GM20000 (cell line): ENCODE results near the gene COMP.
"Not testable (repeated sequence)": the region's sequence is repeated elsewhere in the genome, so short reads cannot be mapped to it uniquely, and the experiment has no call there.

Experiments
- DNase-seq: peaks from one replicate; pipeline ENCODE4 v3.0.0; 2012; ENCODE audit warnings: low spot score
- TF ChIP-seq, protein P1 (sequence below): IDR thresholded peaks from 2 replicates; pipeline ENCODE4 v1.5.1; 2012; ENCODE audit warnings: mild to moderate bottlenecking, control low read depth; ENCODE audit errors: extremely low read depth, missing control alignments

COMP gene

DNA sequence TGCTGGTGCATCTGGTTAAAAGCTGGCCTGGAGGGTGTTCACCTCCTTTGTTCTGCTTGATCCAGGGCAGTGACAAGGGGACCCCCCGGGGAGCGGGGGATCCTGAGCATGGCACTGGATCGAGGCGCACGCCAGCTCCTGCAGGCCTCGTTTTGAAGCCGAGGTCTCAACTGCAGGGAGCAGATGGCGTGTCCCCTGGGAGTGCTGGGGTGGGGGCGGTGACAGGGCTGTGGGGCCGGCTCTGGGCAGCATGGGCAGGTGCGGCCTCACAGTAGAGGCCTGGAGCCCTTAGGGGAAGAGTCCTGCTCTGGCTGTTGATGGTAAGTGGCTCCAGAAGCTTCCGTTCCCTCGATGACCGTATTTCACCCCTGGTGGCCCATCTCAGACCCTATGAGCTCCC lies 55.8 kb downstream of the COMP start:
- TF ChIP-seq, protein P1, sequence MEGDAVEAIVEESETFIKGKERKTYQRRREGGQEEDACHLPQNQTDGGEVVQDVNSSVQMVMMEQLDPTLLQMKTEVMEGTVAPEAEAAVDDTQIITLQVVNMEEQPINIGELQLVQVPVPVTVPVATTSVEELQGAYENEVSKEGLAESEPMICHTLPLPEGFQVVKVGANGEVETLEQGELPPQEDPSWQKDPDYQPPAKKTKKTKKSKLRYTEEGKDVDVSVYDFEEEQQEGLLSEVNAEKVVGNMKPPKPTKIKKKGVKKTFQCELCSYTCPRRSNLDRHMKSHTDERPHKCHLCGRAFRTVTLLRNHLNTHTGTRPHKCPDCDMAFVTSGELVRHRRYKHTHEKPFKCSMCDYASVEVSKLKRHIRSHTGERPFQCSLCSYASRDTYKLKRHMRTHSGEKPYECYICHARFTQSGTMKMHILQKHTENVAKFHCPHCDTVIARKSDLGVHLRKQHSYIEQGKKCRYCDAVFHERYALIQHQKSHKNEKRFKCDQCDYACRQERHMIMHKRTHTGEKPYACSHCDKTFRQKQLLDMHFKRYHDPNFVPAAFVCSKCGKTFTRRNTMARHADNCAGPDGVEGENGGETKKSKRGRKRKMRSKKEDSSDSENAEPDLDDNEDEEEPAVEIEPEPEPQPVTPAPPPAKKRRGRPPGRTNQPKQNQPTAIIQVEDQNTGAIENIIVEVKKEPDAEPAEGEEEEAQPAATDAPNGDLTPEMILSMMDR, result no peak
- no peak for DNase-seq

DNA sequence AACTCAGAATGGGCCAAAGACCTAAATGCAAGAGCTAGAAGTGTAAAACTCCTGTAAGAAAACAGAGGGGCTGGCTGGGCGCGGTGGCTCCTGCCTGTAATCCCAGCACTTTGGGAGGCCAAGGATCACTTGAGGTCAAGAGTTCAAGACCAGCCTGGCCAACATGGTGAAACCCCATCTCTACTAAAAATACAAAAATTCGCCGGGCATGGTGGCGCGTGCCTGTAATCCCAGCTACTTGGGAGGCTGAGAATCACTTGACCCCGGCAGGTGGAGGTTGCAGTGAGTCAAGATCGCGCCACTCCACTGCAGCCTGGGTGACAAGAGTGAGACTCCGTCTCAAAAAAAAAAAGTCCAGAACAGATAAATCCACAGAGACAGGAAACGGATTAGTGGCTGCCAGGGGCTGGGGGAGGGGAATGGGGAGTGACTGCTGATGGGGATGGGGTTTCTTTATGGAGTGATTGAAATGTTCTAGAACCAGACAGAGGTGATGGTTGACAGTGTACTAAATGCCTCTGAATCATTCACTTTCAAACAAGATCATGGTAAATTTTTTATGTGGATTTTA lies 57.3 kb downstream of the COMP start:
- not testable (repeated sequence) for DNase-seq

DNA sequence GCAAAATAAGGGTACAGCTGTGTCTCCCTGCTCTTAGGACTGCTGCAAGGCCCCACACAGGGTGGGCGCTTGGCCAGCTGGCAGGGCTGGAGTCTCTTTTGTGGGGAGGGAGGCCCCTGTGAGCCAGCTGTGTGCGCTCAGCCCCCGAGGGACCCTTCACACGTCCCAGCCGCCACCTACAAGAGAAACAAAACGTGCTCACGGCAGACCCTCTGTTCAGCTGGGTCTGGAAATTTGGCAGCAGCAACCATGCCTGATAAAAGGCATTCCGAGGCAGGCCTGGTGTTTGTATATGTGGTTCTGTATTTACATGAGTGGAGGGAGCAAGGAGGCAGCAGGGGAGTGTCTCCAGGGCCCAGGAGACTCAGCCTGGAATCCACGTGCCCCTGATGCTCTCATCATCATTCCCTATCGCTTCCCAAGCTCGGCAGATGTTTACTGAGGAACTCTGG lies 57.9 kb downstream of the COMP start:
- TF ChIP-seq, protein P1, result no peak
- DNase-seq, result no peak
